ENCODE data around the gene SESN1.

DNA sequence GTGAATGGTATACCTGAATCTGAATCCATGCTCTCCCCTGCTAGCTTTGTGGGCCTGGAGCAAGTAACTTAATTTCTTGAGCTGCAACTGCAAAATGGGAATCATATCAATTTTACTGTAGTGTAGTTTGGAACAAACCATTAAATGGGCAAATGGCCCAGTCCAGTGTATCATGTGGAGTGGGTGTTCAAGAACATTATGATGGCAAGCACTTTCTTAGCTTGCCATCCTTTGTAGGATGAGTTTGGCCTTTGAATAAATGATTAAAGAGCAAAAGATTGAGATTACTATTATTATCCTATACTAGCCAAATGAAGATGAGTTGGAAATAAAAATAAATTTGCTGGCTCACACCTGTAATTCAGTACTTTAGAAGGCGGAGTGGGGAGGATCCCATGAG lies 120.4 kb downstream of the SESN1 start:
- TF ChIP-seq, protein P1, sequence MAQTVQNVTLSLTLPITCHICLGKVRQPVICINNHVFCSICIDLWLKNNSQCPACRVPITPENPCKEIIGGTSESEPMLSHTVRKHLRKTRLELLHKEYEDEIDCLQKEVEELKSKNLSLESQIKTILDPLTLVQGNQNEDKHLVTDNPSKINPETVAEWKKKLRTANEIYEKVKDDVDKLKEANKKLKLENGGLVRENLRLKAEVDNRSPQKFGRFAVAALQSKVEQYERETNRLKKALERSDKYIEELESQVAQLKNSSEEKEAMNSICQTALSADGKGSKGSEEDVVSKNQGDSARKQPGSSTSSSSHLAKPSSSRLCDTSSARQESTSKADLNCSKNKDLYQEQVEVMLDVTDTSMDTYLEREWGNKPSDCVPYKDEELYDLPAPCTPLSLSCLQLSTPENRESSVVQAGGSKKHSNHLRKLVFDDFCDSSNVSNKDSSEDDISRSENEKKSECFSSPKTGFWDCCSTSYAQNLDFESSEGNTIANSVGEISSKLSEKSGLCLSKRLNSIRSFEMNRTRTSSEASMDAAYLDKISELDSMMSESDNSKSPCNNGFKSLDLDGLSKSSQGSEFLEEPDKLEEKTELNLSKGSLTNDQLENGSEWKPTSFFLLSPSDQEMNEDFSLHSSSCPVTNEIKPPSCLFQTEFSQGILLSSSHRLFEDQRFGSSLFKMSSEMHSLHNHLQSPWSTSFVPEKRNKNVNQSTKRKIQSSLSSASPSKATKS (CRISPR knock-in tag; IDR thresholded peaks at IDR 0.05), result no peak
- no peak for TF ChIP-seq HCFC1 (IDR thresholded peaks at IDR 0.05; ENCODE audit: low read depth, low read length)
- no peak for TF ChIP-seq RFX7 (CRISPR knock-in tag; IDR thresholded peaks at IDR 0.05)
- no peak for TF ChIP-seq SPI1 (IDR thresholded peaks at IDR 0.05; ENCODE audit: borderline replicate concordance, low read depth, low read length)
- TF ChIP-seq CTBP1 (IDR thresholded peaks at IDR 0.05; ENCODE audit: borderline replicate concordance), result no peak
- TF ChIP-seq, protein P2, sequence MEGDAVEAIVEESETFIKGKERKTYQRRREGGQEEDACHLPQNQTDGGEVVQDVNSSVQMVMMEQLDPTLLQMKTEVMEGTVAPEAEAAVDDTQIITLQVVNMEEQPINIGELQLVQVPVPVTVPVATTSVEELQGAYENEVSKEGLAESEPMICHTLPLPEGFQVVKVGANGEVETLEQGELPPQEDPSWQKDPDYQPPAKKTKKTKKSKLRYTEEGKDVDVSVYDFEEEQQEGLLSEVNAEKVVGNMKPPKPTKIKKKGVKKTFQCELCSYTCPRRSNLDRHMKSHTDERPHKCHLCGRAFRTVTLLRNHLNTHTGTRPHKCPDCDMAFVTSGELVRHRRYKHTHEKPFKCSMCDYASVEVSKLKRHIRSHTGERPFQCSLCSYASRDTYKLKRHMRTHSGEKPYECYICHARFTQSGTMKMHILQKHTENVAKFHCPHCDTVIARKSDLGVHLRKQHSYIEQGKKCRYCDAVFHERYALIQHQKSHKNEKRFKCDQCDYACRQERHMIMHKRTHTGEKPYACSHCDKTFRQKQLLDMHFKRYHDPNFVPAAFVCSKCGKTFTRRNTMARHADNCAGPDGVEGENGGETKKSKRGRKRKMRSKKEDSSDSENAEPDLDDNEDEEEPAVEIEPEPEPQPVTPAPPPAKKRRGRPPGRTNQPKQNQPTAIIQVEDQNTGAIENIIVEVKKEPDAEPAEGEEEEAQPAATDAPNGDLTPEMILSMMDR (IDR thresholded peaks at IDR 0.05 in 2 of 3, conservative IDR thresholded peaks at IDR 0.05 in 1 of 3; ENCODE audit: insufficient read depth in 2 of 3, low read depth in 1 of 3, low read length in 3 of 3), result no peak
- no peak for TF ChIP-seq TARDBP (IDR thresholded peaks at IDR 0.05)
- TF ChIP-seq EZH2 (IDR thresholded peaks at IDR 0.05; ENCODE audit: borderline replicate concordance, low read depth, low read length), result no peak
